CD4-positive, alpha-beta memory T cell (primary cell): Measurements from ENCODE around the gene THSD7B. TPM values are rescaled to one million over a fixed set of nuclear protein-coding genes. Genes with fewer than 3 reads are reported as not detected.
"Not testable (repeated sequence)": the region's sequence is repeated elsewhere in the genome, so short reads cannot be mapped to it uniquely, and the experiment has no call there.

Source experiments
- CTCF ChIA-PET: fragments of 350-600 bp; sonication (Branson Sonifier 250); formaldehyde crosslinking; loops from one replicate; lab custom pipeline; 2021; ENCODE audit warnings: inconsistent platforms; ENCODE audit not compliant: partially characterized antibody; lab: Charles Lee
- POLR2A ChIA-PET: fragments of 350-600 bp; sonication (Branson Sonifier 250); formaldehyde crosslinking; loops from one replicate; lab custom pipeline; 2021; ENCODE audit not compliant: partially characterized antibody; lab: Charles Lee
- DNase-seq, 5 donors: peaks; one replicate each; pipeline versions ENCODE4 v3.0.0 to v3.0.0-alpha.2; 2020 to 2022; ENCODE audit warnings: mixed read lengths in 1 of 5
- H3K27ac ChIP-seq: one replicate; pipeline ENCODE4 v1.7.0; 2013; ENCODE audit warnings: low read depth, low read length
- H3K27me3 ChIP-seq: 2 replicates; pipeline ENCODE4 v1.7.0; 2013; ENCODE audit warnings: mild to moderate bottlenecking, low read length, moderate library complexity; ENCODE audit not compliant: insufficient read depth
- H3K36me3 ChIP-seq: 2 replicates; pipeline ENCODE4 v1.7.0; 2013; ENCODE audit warnings: mild to moderate bottlenecking, low read length, moderate library complexity; ENCODE audit not compliant: insufficient read depth
- H3K4me1 ChIP-seq: 2 replicates; pipeline ENCODE4 v1.7.0; 2013; ENCODE audit warnings: mild to moderate bottlenecking, low read length, moderate library complexity; ENCODE audit not compliant: insufficient read depth
- H3K4me3 ChIP-seq, 2 donors: one replicate each; pipeline ENCODE4 v1.7.0; 2013; ENCODE audit warnings: low read length in 2 of 2, mild to moderate bottlenecking in 1 of 2
- H3K9me3 ChIP-seq, 2 donors: one replicate each; pipeline ENCODE4 v1.7.0; 2013; ENCODE audit warnings: low read length in 2 of 2, control low read depth in 1 of 2; ENCODE audit not compliant: control insufficient read depth in 1 of 2
- H3K27ac Mint-ChIP-seq, 7 donors: one replicate each; pipeline ENCODE4 v1.8.0; 2020 to 2021; ENCODE audit warnings: mixed read lengths in 7 of 7, mild to moderate bottlenecking in 6 of 7, inconsistent platforms in 3 of 7, moderate library complexity in 3 of 7
- H3K27me3 Mint-ChIP-seq, 2 donors: one replicate each; pipeline ENCODE4 v1.8.0; 2020 to 2021; ENCODE audit warnings: mixed read lengths in 2 of 2
- H3K36me3 Mint-ChIP-seq, 2 donors: one replicate each; pipeline ENCODE4 v1.8.0; 2020 to 2021; ENCODE audit warnings: mixed read lengths in 2 of 2, inconsistent platforms in 1 of 2, mild to moderate bottlenecking in 1 of 2
- H3K4me1 Mint-ChIP-seq, 4 donors: one replicate each; pipeline ENCODE4 v1.8.0; 2020 to 2021; ENCODE audit warnings: mixed read lengths in 4 of 4, mild to moderate bottlenecking in 1 of 4
- H3K4me3 Mint-ChIP-seq, 8 donors: one replicate each; pipeline ENCODE4 v1.8.0; 2020 to 2021; ENCODE audit warnings: mixed read lengths in 8 of 8, mild to moderate bottlenecking in 7 of 8, moderate library complexity in 6 of 8, inconsistent platforms in 3 of 8
- H3K9me3 Mint-ChIP-seq, 8 donors: one replicate each; pipeline ENCODE4 v1.8.0; 2020 to 2021; ENCODE audit warnings: mixed read lengths in 8 of 8, mild to moderate bottlenecking in 5 of 8, inconsistent platforms in 3 of 8, moderate library complexity in 1 of 8
- intact Hi-C: fragments of 100-400 bp; cut with micrococcal nuclease; formaldehyde crosslinking; loops from one replicate; pipeline ENCODE4 v1.15.1; 2023
- polyA plus RNA-seq, 2 donors: library from polyadenylated mRNA; unstranded; fragments of 300-500 nt; fragmentation: Illumina TruSeq; gene quantifications; one replicate each; pipeline ENCODE4 v1.2.3, GENCODE V29; 2021
- total RNA-seq, 2 experiments: library from RNA; stranded (reverse); gene quantifications; one replicate each; pipeline ENCODE4 v1.2.3, GENCODE V29; 2021

The THSD7B gene
- total and polyA plus RNA-seq, 4 experiments from 2014 or later = not detected

DNA sequence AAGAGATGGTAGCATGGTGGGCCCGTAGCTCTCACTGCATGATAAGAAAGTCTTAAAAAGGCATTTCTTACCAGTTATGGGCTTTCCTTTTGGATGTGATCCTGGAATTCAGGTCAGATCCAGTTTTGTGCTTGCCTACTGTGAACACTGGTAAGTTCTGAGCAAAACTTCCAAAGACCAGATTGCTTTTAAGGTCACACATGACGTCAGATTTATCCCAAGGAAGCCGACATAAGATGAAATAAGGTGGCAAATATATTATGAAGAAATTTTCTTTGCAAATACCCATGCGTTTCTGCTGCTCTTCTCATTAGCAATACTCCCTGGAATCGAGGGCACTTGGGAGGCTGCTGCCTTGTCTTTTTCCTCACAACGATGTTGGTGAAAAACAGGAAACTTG, 782.5 kb downstream of the THSD7B start:
- no peak overlapping the region for H3K4me3 ChIP-seq
- Mint-ChIP-seq H3K4me1 (no peaks in the 10 kb centered on the region), H3K9me3 (peaks cover 0 to 10% (median 0%) of the 10 kb centered on the region in 8 donors), H3K36me3 (no peaks in the 10 kb centered on the region), H3K27ac (no peak overlapping the region), H3K27me3 (no peaks in the 10 kb centered on the region), H3K4me3 (no peak overlapping the region)
- H3K27ac ChIP-seq = no peak overlapping the region
- no peaks in the 10 kb centered on the region for H3K36me3 ChIP-seq
- intact Hi-C loops = no loop called here
- no peak for DNase-seq
- no peaks in the 10 kb centered on the region for H3K4me1 ChIP-seq
- ChIA-PET POLR2A (no interaction called here), CTCF (no interaction called here)
- H3K27me3 ChIP-seq = no peaks in the 10 kb centered on the region
- no peaks in the 10 kb centered on the region for H3K9me3 ChIP-seq

DNA sequence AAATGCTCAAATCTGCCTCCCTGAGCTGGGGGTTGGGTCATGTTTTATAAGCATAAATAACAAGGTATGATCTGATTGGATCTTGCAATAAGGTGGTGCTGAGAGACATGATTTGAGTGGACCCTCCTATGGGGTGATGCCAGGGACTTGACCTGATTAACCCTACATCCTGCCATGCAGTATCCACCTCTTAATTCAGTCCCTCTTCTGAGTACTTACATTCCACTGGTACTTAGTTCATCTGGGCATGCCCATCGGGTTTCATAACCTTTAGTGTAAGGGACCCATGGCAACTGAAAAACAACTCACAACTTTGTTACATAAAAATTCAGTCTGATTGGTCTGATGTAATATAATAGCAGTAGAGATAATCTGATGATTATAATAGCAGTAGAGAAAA, 801.0 kb downstream of the THSD7B start:
- ChIA-PET POLR2A (no interaction called here), CTCF (no interaction called here)
- H3K36me3 Mint-ChIP-seq = no peaks in the 10 kb centered on the region
- no peak for DNase-seq
- H3K27me3 Mint-ChIP-seq = no peaks in the 10 kb centered on the region
- Histone ChIP-seq H3K36me3 (no peaks in the 10 kb centered on the region), H3K4me1 (no peaks in the 10 kb centered on the region), H3K27ac (no peak overlapping the region), H3K9me3 (no peaks in the 10 kb centered on the region), H3K27me3 (no peaks in the 10 kb centered on the region), H3K4me3 (no peak overlapping the region)
- no peak overlapping the region for H3K27ac Mint-ChIP-seq
- H3K9me3 Mint-ChIP-seq = peaks cover 0 to 16% (median 0%) of the 10 kb centered on the region in 8 donors
- H3K4me3 Mint-ChIP-seq = no peak overlapping the region
- H3K4me1 Mint-ChIP-seq = no peaks in the 10 kb centered on the region
- intact Hi-C loops = no loop called here

DNA sequence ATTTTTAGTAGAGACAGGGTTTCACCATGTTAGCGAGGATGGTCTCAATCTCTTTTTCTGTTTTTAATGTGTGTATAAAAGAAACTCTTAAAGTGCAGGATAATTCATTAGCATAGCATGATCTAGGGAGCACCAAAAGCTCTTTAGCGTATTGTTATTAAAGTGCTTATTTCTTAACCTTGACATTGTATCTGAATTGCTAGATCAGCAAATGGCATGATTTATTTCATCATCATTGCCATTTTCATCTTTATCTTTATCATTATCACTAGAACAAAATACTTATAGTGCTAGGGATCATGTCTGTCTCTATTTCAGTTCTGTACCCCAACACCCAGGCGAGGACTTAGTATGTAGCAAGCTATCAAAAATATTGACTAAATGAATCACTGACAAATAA, 805.1 kb downstream of the THSD7B start:
- ChIA-PET CTCF (no interaction called here), POLR2A (no interaction called here)
- Mint-ChIP-seq H3K4me3 (no peak overlapping the region), H3K27me3 (no peaks in the 10 kb centered on the region), H3K4me1 (no peaks in the 10 kb centered on the region), H3K36me3 (no peaks in the 10 kb centered on the region), H3K9me3 (peaks cover 0 to 14% (median 0%) of the 10 kb centered on the region in 8 donors), H3K27ac (no peak overlapping the region)
- no peak for DNase-seq
- no peaks in the 10 kb centered on the region for H3K9me3 ChIP-seq
- no peak overlapping the region for H3K4me3 ChIP-seq
- intact Hi-C loops = no loop called here
- no peaks in the 10 kb centered on the region for H3K4me1 ChIP-seq
- H3K36me3 ChIP-seq = no peaks in the 10 kb centered on the region
- H3K27me3 ChIP-seq = no peaks in the 10 kb centered on the region
- no peak overlapping the region for H3K27ac ChIP-seq

DNA sequence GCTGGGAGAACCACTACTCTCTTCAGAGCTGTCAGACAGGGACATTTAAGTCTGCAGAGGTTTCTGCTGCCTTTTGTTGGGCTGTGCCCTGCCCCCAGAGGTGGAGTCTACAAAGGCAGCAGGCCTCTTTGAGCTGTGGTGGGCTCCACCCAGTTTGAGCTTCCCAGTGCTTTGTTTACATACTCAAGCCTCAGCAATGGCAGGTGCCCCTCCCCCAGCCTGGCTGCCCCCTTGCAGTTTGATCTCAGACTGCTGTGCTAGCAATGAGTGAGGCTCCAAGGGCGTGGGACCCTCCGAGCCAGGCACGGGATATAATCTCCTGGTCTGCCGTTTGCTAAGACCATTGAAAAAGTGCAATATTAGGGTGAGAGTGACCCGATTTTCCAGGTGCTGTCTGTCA, 822.5 kb downstream of the THSD7B start:
- H3K4me1 Mint-ChIP-seq, H3K36me3 ChIP-seq, H3K4me3 Mint-ChIP-seq, H3K4me3 ChIP-seq, H3K27me3 ChIP-seq, CTCF ChIA-PET, H3K27me3 Mint-ChIP-seq, intact Hi-C loops, DNase-seq, H3K27ac ChIP-seq, H3K36me3 Mint-ChIP-seq, POLR2A ChIA-PET, H3K4me1 ChIP-seq, H3K9me3 ChIP-seq, H3K27ac Mint-ChIP-seq: not testable (repeated sequence)
- H3K9me3 Mint-ChIP-seq = peaks cover 2 to 27% (median 12%) of the 10 kb centered on the region in 8 donors

DNA sequence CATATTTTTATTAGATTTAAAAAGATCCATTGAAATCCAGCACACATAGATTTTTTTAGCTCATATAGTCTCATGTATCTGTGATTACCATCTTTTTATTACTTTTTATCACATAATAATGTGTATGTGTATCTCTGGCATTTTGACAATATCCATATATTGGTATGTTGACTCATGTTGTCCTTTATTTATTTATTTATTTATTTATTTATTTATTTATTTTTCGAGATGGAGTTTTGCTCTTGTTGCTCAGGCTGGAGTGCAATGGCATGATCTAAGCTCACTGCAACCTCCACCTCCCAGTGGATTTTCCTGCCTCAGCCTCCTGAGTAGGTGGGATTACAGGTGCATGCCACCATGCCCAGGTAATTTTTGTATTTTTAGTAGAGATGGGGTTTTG, 823.2 kb downstream of the THSD7B start:
- H3K9me3 ChIP-seq, H3K4me3 ChIP-seq, H3K36me3 ChIP-seq, H3K27ac Mint-ChIP-seq, H3K36me3 Mint-ChIP-seq, intact Hi-C loops, POLR2A ChIA-PET, H3K27ac ChIP-seq, H3K4me1 Mint-ChIP-seq, CTCF ChIA-PET, H3K4me3 Mint-ChIP-seq, H3K27me3 Mint-ChIP-seq, DNase-seq, H3K4me1 ChIP-seq, H3K27me3 ChIP-seq: not testable (repeated sequence)
- peaks cover 2 to 22% (median 12%) of the 10 kb centered on the region in 8 donors for H3K9me3 Mint-ChIP-seq

DNA sequence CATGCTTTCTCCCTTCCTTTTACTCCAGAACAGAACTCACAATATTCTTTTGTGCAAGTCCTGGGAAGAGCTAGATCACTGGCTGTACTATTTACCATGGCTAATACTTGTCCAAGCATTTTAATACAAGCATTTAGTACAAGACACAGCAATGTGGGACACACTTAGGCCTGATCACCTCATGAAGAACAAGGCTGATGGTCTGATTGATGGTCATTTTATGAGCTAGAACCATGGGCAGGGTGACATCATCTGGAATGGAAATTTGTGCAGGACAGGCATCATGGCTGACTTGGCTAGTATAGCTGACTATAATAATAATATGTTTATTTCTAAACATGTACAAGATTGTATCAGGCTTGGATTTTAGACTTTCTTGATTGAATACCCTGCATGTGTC, 824.8 kb downstream of the THSD7B start:
- Mint-ChIP-seq H3K27ac (no peak overlapping the region), H3K36me3 (no peaks in the 10 kb centered on the region), H3K4me3 (no peak overlapping the region), H3K27me3 (no peaks in the 10 kb centered on the region), H3K4me1 (no peaks in the 10 kb centered on the region), H3K9me3 (peaks cover 0 to 13% (median 7%) of the 10 kb centered on the region in 8 donors)
- no peak for DNase-seq
- Histone ChIP-seq H3K4me3 (no peak overlapping the region), H3K27me3 (no peaks in the 10 kb centered on the region), H3K27ac (no peak overlapping the region), H3K4me1 (no peaks in the 10 kb centered on the region), H3K9me3 (no peaks in the 10 kb centered on the region), H3K36me3 (no peaks in the 10 kb centered on the region)
- intact Hi-C loops = no loop called here
- ChIA-PET POLR2A (no interaction called here), CTCF (no interaction called here)

DNA sequence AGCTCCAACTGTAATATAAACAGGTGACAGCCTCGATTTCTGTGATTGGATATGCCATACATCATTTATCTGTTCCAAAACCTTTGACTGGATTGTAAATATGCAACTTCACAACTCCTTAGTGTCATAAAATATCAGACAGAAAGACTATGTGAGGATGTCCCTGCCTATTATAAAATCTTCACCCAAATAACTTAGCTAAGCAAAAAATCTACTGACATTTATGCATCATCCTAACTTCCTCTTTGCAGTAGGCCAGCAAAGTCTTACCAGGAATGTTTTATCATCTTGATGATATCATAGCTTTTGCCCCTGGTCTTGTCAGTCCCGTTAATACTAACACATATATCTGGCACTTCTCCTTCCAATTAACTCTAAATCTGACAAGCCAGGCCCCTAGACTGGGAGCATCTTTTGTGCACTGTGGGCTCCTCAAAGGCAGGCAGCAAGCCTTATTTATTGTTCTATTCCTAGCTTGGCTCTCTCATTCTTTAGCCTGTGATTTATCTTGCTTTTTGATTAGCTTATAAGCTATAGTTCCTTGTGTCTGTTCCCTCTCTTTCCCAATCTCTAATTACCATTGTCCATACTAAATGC, 842.5 kb downstream of the THSD7B start:
- H3K4me1 Mint-ChIP-seq = no peaks in the 10 kb centered on the region
- CTCF ChIA-PET = no interaction called here

DNA sequence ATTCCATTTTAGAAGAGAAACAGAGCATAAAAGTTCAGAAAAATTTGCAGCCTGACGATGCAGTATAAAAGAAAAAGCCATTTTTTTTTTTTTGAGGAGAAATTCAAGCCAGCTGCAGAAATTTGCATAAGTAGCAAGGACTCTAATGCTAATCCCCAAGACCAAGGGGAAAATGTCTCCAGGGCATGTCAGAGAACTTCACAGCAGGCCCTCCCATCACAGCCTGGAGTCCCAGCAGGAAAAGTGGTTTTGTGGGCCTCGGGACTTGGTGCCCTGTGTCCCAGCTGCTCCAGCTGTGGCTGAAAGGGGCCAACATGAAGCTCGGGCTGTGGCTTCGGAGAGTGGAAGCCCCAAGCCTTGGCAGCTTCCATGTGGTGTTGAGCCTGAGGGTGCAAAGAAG, 873.6 kb downstream of the THSD7B start:
- H3K4me1 Mint-ChIP-seq = no peaks in the 10 kb centered on the region
- intact Hi-C loops = no loop called here
- H3K36me3 Mint-ChIP-seq = no peaks in the 10 kb centered on the region
- H3K27ac Mint-ChIP-seq = no peak overlapping the region
- Histone ChIP-seq H3K4me3 (no peak overlapping the region), H3K4me1 (no peaks in the 10 kb centered on the region), H3K27ac (no peak overlapping the region), H3K9me3 (no peaks in the 10 kb centered on the region), H3K36me3 (no peaks in the 10 kb centered on the region), H3K27me3 (no peaks in the 10 kb centered on the region)
- peaks cover 0 to 4% (median 2%) of the 10 kb centered on the region in 8 donors for H3K9me3 Mint-ChIP-seq
- DNase-seq = no peak
- ChIA-PET CTCF (no interaction called here), POLR2A (no interaction called here)
- no peaks in the 10 kb centered on the region for H3K27me3 Mint-ChIP-seq
- no peak overlapping the region for H3K4me3 Mint-ChIP-seq

More for the DNA sequence above, 842.5 kb downstream of the THSD7B start:
- intact Hi-C loops = no loop called here
- no peak for DNase-seq
- H3K27ac Mint-ChIP-seq = no peak overlapping the region
- H3K9me3 Mint-ChIP-seq = peaks cover 0 to 9% (median 0%) of the 10 kb centered on the region in 8 donors
- POLR2A ChIA-PET = no interaction called here
- H3K36me3 ChIP-seq = no peaks in the 10 kb centered on the region
- H3K36me3 Mint-ChIP-seq = no peaks in the 10 kb centered on the region
- H3K4me1 ChIP-seq = no peaks in the 10 kb centered on the region
- H3K9me3 ChIP-seq = no peaks in the 10 kb centered on the region
- H3K27me3 ChIP-seq = no peaks in the 10 kb centered on the region
- H3K4me3 ChIP-seq = no peak overlapping the region
- H3K4me3 Mint-ChIP-seq = no peak overlapping the region
- H3K27ac ChIP-seq = no peak overlapping the region
- H3K27me3 Mint-ChIP-seq = no peaks in the 10 kb centered on the region
